Measurements from ENCODE around the gene CCDC34. TPM values are rescaled to one million over a fixed set of nuclear protein-coding genes. Genes with fewer than 3 reads are reported as not detected.

CCDC34 gene
- total RNA-seq, 2 experiments from 2014 or later = 20.8 to 38.5 TPM

DNA sequence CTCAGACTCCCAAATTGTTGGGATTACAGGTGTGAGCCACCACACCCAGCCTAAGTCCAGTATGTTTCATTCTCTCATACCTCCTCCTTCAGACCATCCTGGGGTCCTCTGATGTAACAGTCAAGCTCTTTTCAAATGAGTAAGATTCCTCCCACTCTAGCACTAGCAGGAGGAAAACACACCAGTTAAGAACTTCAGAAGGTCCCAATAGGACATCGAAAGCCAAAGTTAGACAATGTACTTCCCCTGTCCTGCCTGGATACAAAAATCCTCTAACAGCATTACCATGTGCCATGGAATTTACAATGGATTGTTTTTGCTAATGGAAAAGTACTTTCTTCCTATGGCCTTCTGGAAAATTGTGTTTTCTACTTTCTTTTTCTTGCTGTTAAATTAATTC, 67.1 kb downstream of the CCDC34 start:
- DNase-seq (ENCODE audit: low spot score) = no peak
- TF ChIP-seq, protein P1, sequence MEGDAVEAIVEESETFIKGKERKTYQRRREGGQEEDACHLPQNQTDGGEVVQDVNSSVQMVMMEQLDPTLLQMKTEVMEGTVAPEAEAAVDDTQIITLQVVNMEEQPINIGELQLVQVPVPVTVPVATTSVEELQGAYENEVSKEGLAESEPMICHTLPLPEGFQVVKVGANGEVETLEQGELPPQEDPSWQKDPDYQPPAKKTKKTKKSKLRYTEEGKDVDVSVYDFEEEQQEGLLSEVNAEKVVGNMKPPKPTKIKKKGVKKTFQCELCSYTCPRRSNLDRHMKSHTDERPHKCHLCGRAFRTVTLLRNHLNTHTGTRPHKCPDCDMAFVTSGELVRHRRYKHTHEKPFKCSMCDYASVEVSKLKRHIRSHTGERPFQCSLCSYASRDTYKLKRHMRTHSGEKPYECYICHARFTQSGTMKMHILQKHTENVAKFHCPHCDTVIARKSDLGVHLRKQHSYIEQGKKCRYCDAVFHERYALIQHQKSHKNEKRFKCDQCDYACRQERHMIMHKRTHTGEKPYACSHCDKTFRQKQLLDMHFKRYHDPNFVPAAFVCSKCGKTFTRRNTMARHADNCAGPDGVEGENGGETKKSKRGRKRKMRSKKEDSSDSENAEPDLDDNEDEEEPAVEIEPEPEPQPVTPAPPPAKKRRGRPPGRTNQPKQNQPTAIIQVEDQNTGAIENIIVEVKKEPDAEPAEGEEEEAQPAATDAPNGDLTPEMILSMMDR (conservative IDR thresholded peaks at IDR 0.05; ENCODE audit: low read length) = no peak
- no peak for TF ChIP-seq EZH2phosphoT487 (IDR thresholded peaks at IDR 0.05; ENCODE audit: borderline replicate concordance, low read depth, low read length)
- no peaks in the 10 kb centered on the region for H3K9me2 ChIP-seq (ENCODE audit: insufficient read depth, low read length)
- H4K20me1 ChIP-seq (ENCODE audit: insufficient read depth, low read length) = no peaks in the 10 kb centered on the region
- CTCF ChIA-PET (ENCODE audit: unreplicated experiment) = no interaction called here
- intact Hi-C loops (cut with micrococcal nuclease; ENCODE audit: unreplicated experiment) = loop anchor here (1.0 kb wide), 1 partner anchor 112 kb away; no protein-coding TSS in a partner anchor
- no peak overlapping the region for H3K4me3 ChIP-seq (ENCODE audit: low read depth, low read length, poor library complexity, severe bottlenecking)
- H3K4me2 ChIP-seq (ENCODE audit: low read length) = no peak overlapping the region
- no peaks in the 10 kb centered on the region for H3K79me2 ChIP-seq (ENCODE audit: insufficient read depth, low read depth, low read length)
- POLR2A ChIA-PET = interaction anchor here (0.8 to 1.2 kb wide), 2 partner anchors 10 to 64 kb away, joined by 3 to 4 read pairs; no protein-coding TSS in a partner anchor
- BruUV-seq (replicated peaks) = no TSS peak
- H3K27ac ChIP-seq (ENCODE audit: low read depth, low read length, poor library complexity, severe bottlenecking) = no peak overlapping the region
- H3K36me3 ChIP-seq (ENCODE audit: insufficient read depth, low read length) = no peaks in the 10 kb centered on the region
- H3K9me3 ChIP-seq (ENCODE audit: low read length) = peaks cover 20% of the 10 kb centered on the region
- no peak overlapping the region for H2AFZ ChIP-seq (ENCODE audit: low read length)
- H3K4me1 ChIP-seq (ENCODE audit: insufficient read depth, low read length, poor library complexity, severe bottlenecking) = no peaks in the 10 kb centered on the region

DNA sequence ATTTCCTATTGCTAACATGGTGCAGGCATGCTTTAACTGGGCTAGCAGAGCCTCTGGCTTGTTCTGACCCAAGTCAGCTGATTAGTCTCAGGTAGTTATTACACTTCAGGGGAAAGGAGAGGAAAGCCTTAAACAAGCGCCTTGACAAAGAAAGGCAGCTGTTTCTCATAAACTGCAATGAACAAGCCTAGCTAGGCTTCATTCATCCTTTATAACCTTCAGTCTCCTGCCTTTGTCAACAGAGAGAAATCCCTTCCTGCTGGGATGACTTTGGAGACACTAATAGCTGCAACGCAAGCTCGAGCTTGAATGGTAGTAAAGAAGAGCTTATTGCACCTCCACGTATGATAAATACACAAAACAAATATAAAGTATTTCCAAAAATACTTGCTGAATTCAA, 68.4 kb downstream of the CCDC34 start:
- TF ChIP-seq, protein P1 (conservative IDR thresholded peaks at IDR 0.05; ENCODE audit: low read length) = no peak
- no peak for TF ChIP-seq EZH2phosphoT487 (IDR thresholded peaks at IDR 0.05; ENCODE audit: borderline replicate concordance, low read depth, low read length)
- Histone ChIP-seq H3K9me2 (ENCODE audit: insufficient read depth, low read length) (no peaks in the 10 kb centered on the region), H2AFZ (ENCODE audit: low read length) (no peak overlapping the region), H3K79me2 (ENCODE audit: insufficient read depth, low read depth, low read length) (no peaks in the 10 kb centered on the region), H4K20me1 (ENCODE audit: insufficient read depth, low read length) (no peaks in the 10 kb centered on the region), H3K36me3 (ENCODE audit: insufficient read depth, low read length) (no peaks in the 10 kb centered on the region), H3K4me1 (ENCODE audit: insufficient read depth, low read length, poor library complexity, severe bottlenecking) (no peaks in the 10 kb centered on the region), H3K4me2 (ENCODE audit: low read length) (no peak overlapping the region), H3K4me3 (ENCODE audit: low read depth, low read length, poor library complexity, severe bottlenecking) (no peak overlapping the region), H3K27ac (ENCODE audit: low read depth, low read length, poor library complexity, severe bottlenecking) (no peak overlapping the region), H3K9me3 (ENCODE audit: low read length) (peaks cover 28% of the 10 kb centered on the region)
- BruUV-seq (replicated peaks) = no TSS peak
- ChIA-PET CTCF (ENCODE audit: unreplicated experiment) (no interaction called here), POLR2A (interaction anchor here (0.5 kb wide), 1 partner anchor 1197 kb away, joined by 3 read pairs; no protein-coding TSS in a partner anchor)
- intact Hi-C loops (cut with micrococcal nuclease; ENCODE audit: unreplicated experiment) = no loop called here
- no peak for DNase-seq (ENCODE audit: low spot score)

DNA sequence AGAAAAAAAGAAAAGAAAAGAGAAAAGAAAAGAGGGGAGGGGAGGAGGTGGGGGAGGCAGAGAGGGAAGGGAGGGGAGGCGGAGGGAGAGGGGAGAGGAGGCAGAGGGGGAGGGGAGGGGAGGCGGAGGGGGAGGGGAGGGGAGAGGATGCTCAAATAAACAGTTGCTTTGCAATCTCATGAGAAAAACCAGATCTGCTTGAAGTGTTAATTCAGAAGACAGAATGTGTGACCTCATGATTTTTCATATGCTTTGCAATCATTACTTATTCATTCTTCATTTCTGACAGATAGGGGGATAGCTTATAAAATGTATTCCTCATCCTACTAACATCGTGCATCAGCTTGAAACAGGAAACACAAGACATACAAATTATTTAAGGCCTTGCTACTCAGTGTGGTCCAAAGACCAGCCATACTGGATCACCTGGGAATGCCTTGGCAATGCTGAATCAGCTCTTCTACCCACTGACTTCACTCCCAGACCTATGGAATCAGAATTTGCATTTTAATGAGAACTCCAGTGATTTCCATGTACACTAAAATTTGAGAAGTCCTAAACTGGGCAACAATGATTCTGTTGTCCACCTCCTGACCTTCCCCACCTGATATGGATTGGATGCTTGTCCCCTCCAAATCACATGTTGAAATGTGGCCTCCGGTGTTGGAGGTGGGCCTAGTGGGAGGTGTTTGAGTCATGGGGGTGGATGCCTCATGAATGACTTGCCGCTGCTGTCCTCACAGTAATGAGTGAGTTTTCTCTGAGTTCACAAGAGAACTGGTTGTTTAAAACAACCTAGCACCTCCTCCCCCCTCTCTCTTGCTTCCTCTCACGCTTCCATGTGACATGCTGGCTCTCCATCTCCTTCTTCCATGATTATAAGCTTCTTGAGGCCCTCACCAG, 69.2 kb downstream of the CCDC34 start:
- ChIA-PET CTCF (ENCODE audit: unreplicated experiment) (no interaction called here), POLR2A (interaction anchor here (0.6 kb wide), 1 partner anchor 1276 kb away, joined by 4 read pairs; no protein-coding TSS in a partner anchor)
- intact Hi-C loops (cut with micrococcal nuclease; ENCODE audit: unreplicated experiment) = no loop called here
- Histone ChIP-seq H3K9me2 (ENCODE audit: insufficient read depth, low read length) (no peaks in the 10 kb centered on the region), H3K36me3 (ENCODE audit: insufficient read depth, low read length) (no peaks in the 10 kb centered on the region), H3K9me3 (ENCODE audit: low read length) (peaks cover 28% of the 10 kb centered on the region), H3K79me2 (ENCODE audit: insufficient read depth, low read depth, low read length) (no peaks in the 10 kb centered on the region), H4K20me1 (ENCODE audit: insufficient read depth, low read length) (no peaks in the 10 kb centered on the region), H3K4me3 (ENCODE audit: low read depth, low read length, poor library complexity, severe bottlenecking) (no peak overlapping the region), H3K4me1 (ENCODE audit: insufficient read depth, low read length, poor library complexity, severe bottlenecking) (no peaks in the 10 kb centered on the region), H2AFZ (ENCODE audit: low read length) (no peak overlapping the region), H3K27ac (ENCODE audit: low read depth, low read length, poor library complexity, severe bottlenecking) (no peak overlapping the region), H3K4me2 (ENCODE audit: low read length) (no peak overlapping the region)
- TF ChIP-seq, protein P1 (conservative IDR thresholded peaks at IDR 0.05; ENCODE audit: low read length) = no peak
- TF ChIP-seq EZH2phosphoT487 (IDR thresholded peaks at IDR 0.05; ENCODE audit: borderline replicate concordance, low read depth, low read length) = no peak
- no TSS peak for BruUV-seq (replicated peaks)
- no peak for DNase-seq (ENCODE audit: low spot score)

Measured in OCI-LY7 (cell line).